Neural cell (in vitro differentiated cells): ENCODE results near the gene RAB22A. TPM values are rescaled to one million over a fixed set of nuclear protein-coding genes. Genes with fewer than 3 reads are reported as not detected.

ENCODE experiments used
- H2AFZ ChIP-seq: fragments of 200-600, 300-800 bp; sonication (generic), shearing (Covaris generic); 2 replicates; pipeline ENCODE4 v1.6.0; 2014; ENCODE audit warnings: low read depth, mild to moderate bottlenecking, antibody characterized with exemption, low read length, moderate library complexity
- H3F3A ChIP-seq: fragments of 200-600 bp; shearing (Covaris generic); 2 replicates; pipeline ENCODE4 v1.6.1; 2016; ENCODE audit warnings: mild to moderate bottlenecking, moderate library complexity, mixed read lengths, antibody characterized with exemption, low read length; ENCODE audit not compliant: insufficient read depth, poor library complexity, severe bottlenecking
- H3K27ac ChIP-seq: fragments of 200-600, 300-800 bp; sonication (generic), shearing (Covaris generic); 2 replicates; pipeline ENCODE4 v1.5.1; 2014; ENCODE audit warnings: mild to moderate bottlenecking, low read length, moderate library complexity
- H3K27me3 ChIP-seq: fragments of 300-800, 200-600 bp; sonication (generic), shearing (Covaris generic); 2 replicates; pipeline ENCODE4 v1.6.0; 2014; ENCODE audit warnings: mild to moderate bottlenecking, low read depth, low read length, moderate library complexity; ENCODE audit not compliant: insufficient read depth
- H3K36me3 ChIP-seq: fragments of 300-800, 200-600 bp; sonication (generic), shearing (Covaris generic); 2 replicates; pipeline ENCODE4 v1.5.1; 2014; ENCODE audit warnings: mild to moderate bottlenecking, antibody characterized with exemption, low read length, moderate library complexity; ENCODE audit not compliant: insufficient read depth
- H3K4me2 ChIP-seq: fragments of 300-800, 200-600 bp; sonication (generic), shearing (Covaris generic); 2 replicates; pipeline ENCODE4 v1.6.0; 2014; ENCODE audit warnings: mild to moderate bottlenecking, low read length
- H3K4me3 ChIP-seq: fragments of 300-800, 200-600 bp; sonication (generic), shearing (Covaris generic); 2 replicates; pipeline ENCODE4 v1.5.1; 2014; ENCODE audit warnings: mild to moderate bottlenecking, low read length, moderate library complexity
- H3K79me2 ChIP-seq: fragments of 200-600 bp; shearing (Covaris generic); replicated peaks from 2 replicates; pipeline ENCODE4 v1.6.0; 2014; ENCODE audit warnings: mild to moderate bottlenecking, low read length, moderate library complexity; ENCODE audit not compliant: insufficient read depth
- H3K9ac ChIP-seq: fragments of 300-800, 200-600 bp; sonication (generic), shearing (Covaris generic); 2 replicates; pipeline ENCODE4 v1.6.1; 2016; ENCODE audit warnings: mild to moderate bottlenecking, low read length, mixed read lengths
- H3K9me2 ChIP-seq: fragments of 200-600 bp; shearing (Covaris generic); 2 replicates; pipeline ENCODE4 v1.6.1; 2016; ENCODE audit warnings: mild to moderate bottlenecking, low read length, mixed read lengths; ENCODE audit not compliant: insufficient read depth
- H3K9me3 ChIP-seq: fragments of 200-600, 300-800 bp; sonication (generic), shearing (Covaris generic); 2 replicates; pipeline ENCODE4 v1.6.1; 2016; ENCODE audit warnings: mild to moderate bottlenecking, mixed run types, low read length, moderate library complexity, mixed read lengths
- H4K20me1 ChIP-seq: fragments of 200-600 bp; shearing (Covaris generic); 2 replicates; pipeline ENCODE4 v1.6.1; 2016; ENCODE audit warnings: mild to moderate bottlenecking, mixed run types; ENCODE audit not compliant: insufficient read depth
- CTCF ChIP-seq: fragments of 450-650 bp; IDR thresholded peaks from 2 replicates; pipeline ENCODE4 v1.5.1; 2014; ENCODE audit warnings: antibody characterized with exemption, mild to moderate bottlenecking, moderate library complexity; ENCODE audit not compliant: poor library complexity, severe bottlenecking
- MXI1 ChIP-seq: fragments of 450-650 bp; conservative IDR thresholded peaks from 2 replicates; pipeline ENCODE4 v1.6.1; 2014; ENCODE audit warnings: antibody characterized with exemption, mild to moderate bottlenecking; ENCODE audit not compliant: poor library complexity, severe bottlenecking
- POLR2AphosphoS5 ChIP-seq: IDR thresholded peaks from 2 replicates; pipeline ENCODE4 v1.6.1; 2012
- SMC3 ChIP-seq: fragments of 450-650 bp; conservative IDR thresholded peaks from 2 replicates; pipeline ENCODE4 v1.6.1; 2014; ENCODE audit warnings: antibody characterized with exemption, mild to moderate bottlenecking, moderate library complexity; ENCODE audit not compliant: poor library complexity
- TAF1 ChIP-seq: IDR thresholded peaks from 2 replicates; pipeline ENCODE4 v1.6.1; 2012; ENCODE audit warnings: low read depth
- polyA plus RNA-seq: library from polyadenylated mRNA; depleted of rRNA; stranded (reverse); fragments of >200 nt; gene quantifications from 2 replicates; pipeline ENCODE4 v1.2.3, GENCODE V29; 2014

RAB22A gene
- polyA plus RNA-seq, 1 donor from 2014 or later = 15.7 TPM

DNA sequence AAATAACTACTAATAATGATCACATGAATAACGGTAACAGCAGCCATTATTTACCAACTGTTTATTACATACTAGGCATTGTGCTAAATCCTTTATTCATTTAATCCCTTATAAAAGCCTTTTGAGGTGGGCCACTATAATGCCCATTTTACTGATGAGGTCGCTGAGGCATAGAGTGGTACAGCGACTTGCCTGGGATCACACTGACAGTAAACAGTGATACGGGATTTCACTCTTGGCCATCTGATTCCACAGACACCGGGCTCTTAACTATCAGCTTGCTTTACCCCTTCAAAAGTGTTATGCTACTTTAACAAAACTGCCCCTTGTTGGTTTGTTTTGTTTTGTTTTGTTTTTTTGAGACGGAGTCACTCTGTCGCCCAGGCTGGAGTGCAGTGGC, 2.2 kb upstream of the RAB22A start:
- Histone ChIP-seq H3K9me2 (no peaks in the 10 kb centered on the region), H3F3A (peaks cover 3% of the 10 kb centered on the region), H3K4me3 (no peak overlapping the region), H3K27ac (no peak overlapping the region), H4K20me1 (no peaks in the 10 kb centered on the region), H3K36me3 (no peaks in the 10 kb centered on the region), H2AFZ (no peak overlapping the region), H3K9ac (no peak overlapping the region), H3K27me3 (no peaks in the 10 kb centered on the region), H3K4me2 (no peak overlapping the region), H3K79me2 (no peaks in the 10 kb centered on the region), H3K9me3 (no peaks in the 10 kb centered on the region)
- TF ChIP-seq CTCF = no peak
- TF ChIP-seq SMC3 = no peak
- no peak for TF ChIP-seq MXI1
- no peak for TF ChIP-seq POLR2AphosphoS5

DNA sequence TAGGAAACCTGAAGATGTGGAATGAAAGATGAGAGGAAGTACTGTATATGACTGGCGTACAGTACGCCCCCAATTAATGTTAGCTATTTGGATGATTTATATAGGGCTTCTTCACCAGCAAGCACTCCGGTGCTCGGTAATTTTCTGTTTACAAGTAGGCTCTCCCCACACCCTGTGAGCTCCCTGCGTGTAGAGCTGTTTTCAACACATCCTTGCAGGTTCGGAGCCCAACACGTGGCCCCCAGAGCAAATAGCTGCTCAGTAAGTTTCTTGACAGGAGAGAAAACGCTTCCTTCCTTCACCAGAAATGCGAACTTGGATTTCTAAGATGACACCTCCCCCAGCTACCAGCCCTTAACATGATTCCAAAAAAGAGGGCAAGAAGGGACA, 1.2 kb upstream of the RAB22A start:
- H3K9ac ChIP-seq = no peak overlapping the region
- no peak overlapping the region for H3K4me3 ChIP-seq
- TF ChIP-seq POLR2AphosphoS5 (no peak), TAF1 (no peak)
- no peak overlapping the region for H3K27ac ChIP-seq
- H3K27me3 ChIP-seq = no peaks in the 10 kb centered on the region
- no peaks in the 10 kb centered on the region for H3K79me2 ChIP-seq
- no peaks in the 10 kb centered on the region for H3K9me2 ChIP-seq
- no peaks in the 10 kb centered on the region for H3K9me3 ChIP-seq
- peaks cover 3% of the 10 kb centered on the region for H3F3A ChIP-seq
- no peak overlapping the region for H3K4me2 ChIP-seq
- H4K20me1 ChIP-seq = no peaks in the 10 kb centered on the region
- no peaks in the 10 kb centered on the region for H3K36me3 ChIP-seq
- H2AFZ ChIP-seq = no peak overlapping the region

- Histone ChIP-seq H4K20me1 (no peaks in the 10 kb centered on the region), H2AFZ (no peak overlapping the region), H3K9me2 (no peaks in the 10 kb centered on the region), H3K79me2 (no peaks in the 10 kb centered on the region), H3K9me3 (no peaks in the 10 kb centered on the region), H3K27ac (no peak overlapping the region), H3K27me3 (no peaks in the 10 kb centered on the region), H3K4me3 (peak overlapping the region; percentile 60), H3K4me2 (no peak overlapping the region), H3K36me3 (no peaks in the 10 kb centered on the region), H3F3A (peaks cover 3% of the 10 kb centered on the region), H3K9ac (no peak overlapping the region)
- no peak for TF ChIP-seq CTCF
- TF ChIP-seq MXI1 = no peak
Measured at GRCh38 chr20:58308680-58309527, 611 bp upstream of the RAB22A start.
